HCT116 (cell line): ENCODE measurements around the gene UPF1. TPM values are rescaled to one million over a fixed set of nuclear protein-coding genes. Genes with fewer than 3 reads are reported as not detected.

Experiments
- ATAC-seq: fragments of 200-7000 bp; cut with Tn5 transposase; 2 replicates; pipeline ENCODE4 v1.9.1; 2020; ENCODE audit warnings: mild to moderate bottlenecking, moderate library complexity
- BruUV-seq: library from RNA; stranded (reverse); fragments of 400-500 nt; replicated peaks from 2 replicates; lab custom pipeline; 2021; lab: Mats Ljungman, UMichigan
- CTCF ChIA-PET: fragments of 300-600 bp; sonication (Branson Sonifier 250); formaldehyde crosslinking; loops from one replicate; lab custom pipeline; 2021; ENCODE audit warnings: antibody characterized with exemption; lab: Charles Lee
- POLR2A ChIA-PET: fragments of 300-600, 350-600 bp; sonication (Branson Sonifier 250); formaldehyde crosslinking; loops from one replicate; lab custom pipeline; 2021; ENCODE audit warnings: antibody characterized with exemption; lab: Charles Lee
- RAD21 ChIA-PET, 2 experiments: fragments of 300-600 bp; sonication (Branson Sonifier 250); formaldehyde crosslinking; loops; one replicate each; lab custom pipeline; 2023; ENCODE audit warnings: low total read pairs in 2 of 2; ENCODE audit not compliant: uncharacterized antibody in 2 of 2, unreplicated experiment in 2 of 2, low non-redundant PET in 1 of 2; lab: Charles Lee
- DNase-seq: peaks from one replicate; pipeline ENCODE4 v3.0.0-alpha.2; 2010; ENCODE audit warnings: low read depth, low spot score
- H2AFZ ChIP-seq: fragments of 200-600 bp; shearing (Covaris generic), sonication (generic); 2 replicates; pipeline ENCODE4 v1.6.1; 2017; ENCODE audit warnings: low read depth, mixed run types, mixed read lengths, antibody characterized with exemption, low read length; ENCODE audit not compliant: poor library complexity, severe bottlenecking
- H3K27ac ChIP-seq: 2 replicates; pipeline ENCODE4 v1.5.1; 2012; ENCODE audit warnings: low read depth, low read length
- H3K27me3 ChIP-seq: fragments of 200-600 bp; sonication (generic); 2 replicates; pipeline ENCODE4 v1.6.1; 2016; ENCODE audit warnings: mixed run types, low read length, mixed read lengths; ENCODE audit not compliant: insufficient read depth
- H3K36me3 ChIP-seq, 2 experiments: fragments of 200-500 bp in 1 of 2; fragments of 200-600 bp in 1 of 2; sonication (Bioruptor generic) in 1 of 2; sonication (generic) in 1 of 2; 2 replicates each; pipeline versions ENCODE4 v1.5.1 to v1.6.1; 2014 to 2016; ENCODE audit warnings: low read length in 2 of 2, inconsistent platforms in 1 of 2, mixed read lengths in 1 of 2, mixed run types in 1 of 2; ENCODE audit not compliant: insufficient read depth in 2 of 2, control insufficient read depth in 1 of 2
- H3K4me1 ChIP-seq, 2 experiments: fragments of 200-600 bp in 1 of 2; sonication (generic) in 1 of 2; 2 replicates each; pipeline versions ENCODE4 v1.5.1 to v1.6.1; 2012 to 2017; ENCODE audit warnings: low read length in 2 of 2, inconsistent platforms in 1 of 2, mild to moderate bottlenecking in 1 of 2, mixed read lengths in 1 of 2, mixed run types in 1 of 2, moderate library complexity in 1 of 2; ENCODE audit not compliant: insufficient read depth in 2 of 2, control insufficient read depth in 1 of 2
- H3K4me2 ChIP-seq: fragments of 200-600 bp; sonication (generic); 2 replicates; pipeline ENCODE4 v1.6.1; 2017; ENCODE audit warnings: mixed run types, low read length, mixed read lengths
- H3K4me3 ChIP-seq, 2 experiments: fragments of 200-600 bp in 1 of 2; sonication (generic) in 1 of 2; replicated peaks in 1 of 2; 2 replicates each; pipeline ENCODE4 v1.5.1; 2011 to 2016; ENCODE audit warnings: low read length in 2 of 2, control low read depth in 1 of 2, low read depth in 1 of 2, mild to moderate bottlenecking in 1 of 2, mixed read lengths in 1 of 2, mixed run types in 1 of 2
- H3K79me2 ChIP-seq: fragments of 200-600 bp; sonication (generic); 2 replicates; pipeline ENCODE4 v1.6.1; 2017; ENCODE audit warnings: mild to moderate bottlenecking, mixed run types, low read length, moderate library complexity, mixed read lengths; ENCODE audit not compliant: insufficient read depth
- H3K9ac ChIP-seq: fragments of 200-600 bp; sonication (generic); 2 replicates; pipeline ENCODE4 v1.6.1; 2016; ENCODE audit warnings: low read length, mixed read lengths
- H3K9me2 ChIP-seq: fragments of 200-600 bp; sonication (generic), shearing (Covaris generic); 2 replicates; pipeline ENCODE4 v1.6.1; 2017; ENCODE audit warnings: mixed run types, mild to moderate bottlenecking, moderate library complexity; ENCODE audit not compliant: insufficient read depth
- H3K9me3 ChIP-seq, 2 experiments: fragments of 200-500 bp in 1 of 2; fragments of 200-600 bp in 1 of 2; sonication (Bioruptor generic) in 1 of 2; sonication (generic) in 1 of 2; 2 replicates each; pipeline ENCODE4 v1.6.1; 2014 to 2017; ENCODE audit warnings: low read length in 2 of 2, mixed read lengths in 2 of 2, inconsistent platforms in 1 of 2, low read depth in 1 of 2, mild to moderate bottlenecking in 1 of 2, mixed run types in 1 of 2, moderate library complexity in 1 of 2; ENCODE audit not compliant: control insufficient read depth in 1 of 2, insufficient read depth in 1 of 2
- H4K20me1 ChIP-seq: fragments of 200-600 bp; sonication (generic), shearing (Covaris generic); 2 replicates; pipeline ENCODE4 v1.6.1; 2017; ENCODE audit warnings: mixed run types, mild to moderate bottlenecking, moderate library complexity; ENCODE audit not compliant: insufficient read depth
- ATF3 ChIP-seq: IDR thresholded peaks from 2 replicates; pipeline ENCODE4 v1.6.1; 2012
- CBX3 ChIP-seq: IDR thresholded peaks from 2 replicates; pipeline ENCODE4 v1.6.1; 2012; ENCODE audit warnings: low read depth
- EGR1 ChIP-seq: IDR thresholded peaks from 2 replicates; pipeline ENCODE4 v1.6.1; 2012; ENCODE audit warnings: low read depth
- MAX ChIP-seq: IDR thresholded peaks from 2 replicates; pipeline ENCODE4 v1.6.1; 2012
- POLR2A ChIP-seq: IDR thresholded peaks from 2 replicates; pipeline ENCODE4 v1.7.0; 2011; ENCODE audit warnings: borderline replicate concordance; ENCODE audit not compliant: insufficient read depth, insufficient read length; ENCODE audit errors: extremely low read depth
- RAD21 ChIP-seq: IDR thresholded peaks from 2 replicates; pipeline ENCODE4 v1.6.1; 2012; ENCODE audit warnings: low read depth, mild to moderate bottlenecking
- SIN3A ChIP-seq: IDR thresholded peaks from 2 replicates; pipeline ENCODE4 v1.6.1; 2012; ENCODE audit warnings: low read depth
- ZFX ChIP-seq: fragments of 450-650 bp; IDR thresholded peaks from 2 replicates; pipeline ENCODE4 v1.6.1; 2017
- intact Hi-C: fragments of 100-400 bp; cut with micrococcal nuclease; formaldehyde crosslinking; loops from 2 replicates; pipeline ENCODE4 v1.10.0; 2022
- total RNA-seq: library from RNA; stranded (reverse); gene quantifications from one replicate; pipeline ENCODE4 v1.2.1, GENCODE V29; 2021; ENCODE audit not compliant: unreplicated experiment

The UPF1 gene
- total RNA-seq, 1 experiment from 2014 or later = 78.5 TPM

GRCh38 chr19:18782559-18783225 is 49.1 kb upstream of the UPF1 start:
- ChIA-PET CTCF (no interaction called here), POLR2A (no interaction called here), RAD21 (no interaction called here)
- intact Hi-C loops = no loop called here
- ATAC-seq = no peak
- no peak overlapping the region for H3K4me3 ChIP-seq
- no peak overlapping the region for H3K27ac ChIP-seq
- no TSS peak for BruUV-seq
- H3K9me2 ChIP-seq = no peaks in the 10 kb centered on the region
- H4K20me1 ChIP-seq = no peaks in the 10 kb centered on the region
- no peak overlapping the region for H2AFZ ChIP-seq
- no peak for TF ChIP-seq ATF3
- TF ChIP-seq RAD21 = no peak
- TF ChIP-seq EGR1 = no peak
- TF ChIP-seq MAX = no peak
- no peak for TF ChIP-seq POLR2A
- TF ChIP-seq CBX3 = no peak
- TF ChIP-seq ZFX = no peak
- TF ChIP-seq, all 23 proteins: peak for 0
- Histone ChIP-seq H3K79me2 (no peaks in the 10 kb centered on the region), H3K36me3 (no peaks in the 10 kb centered on the region), H3K4me1 (peaks cover 4 to 9% of the 10 kb centered on the region in 2 experiments; a peak in 3 of 4 replicates), H3K27me3 (no peaks in the 10 kb centered on the region), H3K9me3 (no peaks in the 10 kb centered on the region), H3K9ac (no peak overlapping the region), H3K4me2 (no peak overlapping the region)
- DNase-seq = no peak

- H3K4me1 ChIP-seq = peaks cover 4 to 9% of the 10 kb centered on the region in 2 experiments; a peak in 3 of 4 replicates
- CTCF ChIA-PET = no interaction called here
- intact Hi-C loops = no loop called here
Measured at GRCh38 chr19:18783958-18784785, 47.6 kb upstream of the UPF1 start.

More at GRCh38 chr19:18783958-18784785, 47.6 kb upstream of the UPF1 start:
- Histone ChIP-seq H4K20me1 (no peaks in the 10 kb centered on the region), H3K4me3 (no peak overlapping the region), H3K9me3 (no peaks in the 10 kb centered on the region), H3K27ac (no peak overlapping the region), H3K9me2 (no peaks in the 10 kb centered on the region), H3K9ac (no peak overlapping the region), H3K36me3 (no peaks in the 10 kb centered on the region), H3K27me3 (no peaks in the 10 kb centered on the region), H2AFZ (no peak overlapping the region), H3K79me2 (no peaks in the 10 kb centered on the region), H3K4me2 (no peak overlapping the region)
- no peak for TF ChIP-seq SIN3A
- no peak for TF ChIP-seq ZFX
- no peak for ATAC-seq
- ChIA-PET RAD21 (no interaction called here), POLR2A (no interaction called here)
- no TSS peak for BruUV-seq
- no peak for DNase-seq
